Progenitor cell of endocrine pancreas (in vitro differentiated cells): ENCODE data around the gene SLC24A4. TPM values are rescaled to one million over a fixed set of nuclear protein-coding genes. Genes with fewer than 3 reads are reported as not detected.

ENCODE experiments used
- DNase-seq: peaks from one replicate; pipeline ENCODE4 v3.0.0; 2021; ENCODE audit warnings: low spot score; ENCODE audit not compliant: unreplicated experiment
- H3K27ac Mint-ChIP-seq: 2 replicates; pipeline ENCODE4 v1.8.0; 2021; ENCODE audit warnings: mild to moderate bottlenecking, moderate library complexity, mixed read lengths
- H3K27me3 Mint-ChIP-seq: 2 replicates; pipeline ENCODE4 v1.8.0; 2021; ENCODE audit warnings: mixed read lengths
- H3K36me3 Mint-ChIP-seq: 2 replicates; pipeline ENCODE4 v1.8.0; 2022; ENCODE audit warnings: mixed read lengths; ENCODE audit not compliant: insufficient read depth
- H3K4me1 Mint-ChIP-seq: 2 replicates; pipeline ENCODE4 v1.8.0; 2021; ENCODE audit warnings: low read depth, mixed read lengths
- H3K4me3 Mint-ChIP-seq: 2 replicates; pipeline ENCODE4 v1.8.0; 2021; ENCODE audit warnings: low read depth, mild to moderate bottlenecking, moderate library complexity, mixed read lengths
- H3K9me3 Mint-ChIP-seq: 2 replicates; pipeline ENCODE4 v1.8.0; 2021; ENCODE audit warnings: low read depth, mixed read lengths
- total RNA-seq: library from RNA; stranded (reverse); gene quantifications from 2 replicates; pipeline ENCODE4 v1.2.1, GENCODE V29; 2021
- TF ChIP-seq, protein P1 (sequence below): fragments of 200-600 bp; sonication (generic); IDR thresholded peaks from one replicate; pipeline ENCODE4 v1.5.0; 2021; ENCODE audit warnings: antibody characterized with exemption, mild to moderate bottlenecking; ENCODE audit not compliant: unreplicated experiment

Gene SLC24A4
- total RNA-seq, 1 donor from 2014 or later = not detected

DNA sequence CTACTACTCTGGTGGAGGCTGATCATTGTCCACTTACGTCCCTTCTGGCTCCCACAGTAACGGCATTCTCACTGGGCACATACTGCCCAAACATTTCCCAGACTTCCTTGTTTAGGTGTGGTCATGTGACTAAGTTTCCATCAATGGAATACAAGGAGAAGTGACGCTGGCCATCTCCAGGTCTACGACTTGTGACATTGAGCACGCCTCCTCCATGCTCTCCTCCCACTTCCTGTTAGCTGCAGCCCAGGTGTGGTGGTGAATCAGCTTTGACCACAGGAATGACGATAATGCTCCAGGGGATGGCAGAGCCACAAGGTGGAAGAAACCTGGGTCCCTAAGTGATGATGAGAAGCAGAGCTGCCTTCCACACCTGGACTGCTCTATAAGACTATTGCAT is 6.0 kb upstream of the SLC24A4 start:
- TF ChIP-seq, protein P1, sequence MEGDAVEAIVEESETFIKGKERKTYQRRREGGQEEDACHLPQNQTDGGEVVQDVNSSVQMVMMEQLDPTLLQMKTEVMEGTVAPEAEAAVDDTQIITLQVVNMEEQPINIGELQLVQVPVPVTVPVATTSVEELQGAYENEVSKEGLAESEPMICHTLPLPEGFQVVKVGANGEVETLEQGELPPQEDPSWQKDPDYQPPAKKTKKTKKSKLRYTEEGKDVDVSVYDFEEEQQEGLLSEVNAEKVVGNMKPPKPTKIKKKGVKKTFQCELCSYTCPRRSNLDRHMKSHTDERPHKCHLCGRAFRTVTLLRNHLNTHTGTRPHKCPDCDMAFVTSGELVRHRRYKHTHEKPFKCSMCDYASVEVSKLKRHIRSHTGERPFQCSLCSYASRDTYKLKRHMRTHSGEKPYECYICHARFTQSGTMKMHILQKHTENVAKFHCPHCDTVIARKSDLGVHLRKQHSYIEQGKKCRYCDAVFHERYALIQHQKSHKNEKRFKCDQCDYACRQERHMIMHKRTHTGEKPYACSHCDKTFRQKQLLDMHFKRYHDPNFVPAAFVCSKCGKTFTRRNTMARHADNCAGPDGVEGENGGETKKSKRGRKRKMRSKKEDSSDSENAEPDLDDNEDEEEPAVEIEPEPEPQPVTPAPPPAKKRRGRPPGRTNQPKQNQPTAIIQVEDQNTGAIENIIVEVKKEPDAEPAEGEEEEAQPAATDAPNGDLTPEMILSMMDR = no peak
- peaks cover 74% of the 10 kb centered on the region for H3K27me3 Mint-ChIP-seq
- DNase-seq = no peak
- H3K9me3 Mint-ChIP-seq = no peaks in the 10 kb centered on the region
- no peak overlapping the region for H3K27ac Mint-ChIP-seq
- H3K4me1 Mint-ChIP-seq = no peaks in the 10 kb centered on the region
- no peak overlapping the region for H3K4me3 Mint-ChIP-seq
- no peaks in the 10 kb centered on the region for H3K36me3 Mint-ChIP-seq

DNA sequence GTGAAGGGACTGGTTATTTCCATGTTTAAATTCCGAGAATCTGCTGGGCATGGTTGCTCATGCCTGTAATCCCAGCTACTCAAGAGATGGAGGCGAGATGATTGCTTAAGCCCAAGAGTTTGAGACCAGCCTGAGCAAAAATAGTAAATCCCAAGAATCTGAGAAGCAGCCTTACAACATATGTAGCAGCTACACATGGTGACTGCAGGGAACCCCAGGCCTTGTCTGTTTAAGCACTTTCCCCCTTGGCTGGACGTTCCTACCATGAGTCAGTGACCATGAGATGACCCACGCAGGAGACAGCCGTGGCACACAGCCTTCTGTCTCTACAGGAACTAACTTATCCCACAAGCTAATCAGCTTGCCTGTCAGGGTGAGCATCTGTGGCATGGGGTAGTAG is 5.5 kb upstream of the SLC24A4 start:
- peaks cover 80% of the 10 kb centered on the region for H3K27me3 Mint-ChIP-seq
- no peaks in the 10 kb centered on the region for H3K4me1 Mint-ChIP-seq
- H3K36me3 Mint-ChIP-seq = no peaks in the 10 kb centered on the region
- TF ChIP-seq, protein P1 = no peak
- H3K9me3 Mint-ChIP-seq = no peaks in the 10 kb centered on the region
- H3K27ac Mint-ChIP-seq = no peak overlapping the region
- DNase-seq = no peak
- no peak overlapping the region for H3K4me3 Mint-ChIP-seq

DNA sequence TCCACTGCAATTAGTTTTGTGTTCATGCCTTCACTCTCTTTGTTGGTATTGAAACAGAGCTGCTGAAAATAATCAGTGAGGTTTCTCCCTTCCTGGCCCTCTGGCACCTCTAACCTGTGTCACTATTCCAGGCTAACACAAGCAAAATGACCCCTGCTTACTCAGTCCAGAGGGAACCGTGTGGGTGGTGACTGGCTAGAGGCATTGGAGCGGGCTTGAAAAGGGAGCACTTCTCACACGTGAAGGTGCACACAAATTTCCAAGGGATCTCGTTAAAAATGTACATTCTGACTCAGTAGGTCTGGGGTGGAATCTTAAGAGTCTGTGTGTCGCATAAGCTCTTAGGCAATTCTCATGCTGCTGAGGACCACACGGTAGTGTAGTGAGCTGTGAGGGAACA is 1.3 kb upstream of the SLC24A4 start:
- H3K4me3 Mint-ChIP-seq = no peak overlapping the region

DNA sequence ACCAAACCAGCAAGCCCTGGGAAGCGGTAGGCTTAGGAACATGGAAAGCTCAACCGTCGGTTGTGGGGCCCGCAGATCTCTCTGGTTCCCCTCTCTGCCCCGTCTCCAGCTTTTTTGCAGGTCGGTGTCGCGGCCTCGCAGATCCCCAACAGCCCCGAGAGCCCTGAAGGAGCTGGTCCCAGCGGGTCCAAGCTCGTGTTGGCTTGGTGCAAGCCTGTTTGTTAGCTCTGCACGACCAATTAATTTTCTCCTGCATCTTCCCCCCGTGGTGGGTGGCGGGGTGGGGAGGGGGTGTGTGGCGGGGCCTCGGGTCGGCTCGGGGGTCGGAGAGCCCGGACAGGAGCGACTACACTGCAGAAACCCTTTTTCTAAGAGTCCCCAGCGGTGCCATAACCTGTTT is 449 bp upstream of the SLC24A4 start:
- Mint-ChIP-seq H3K4me1 (peaks cover 4% of the 10 kb centered on the region), H3K36me3 (no peaks in the 10 kb centered on the region), H3K27me3 (peaks cover 96% of the 10 kb centered on the region), H3K9me3 (no peaks in the 10 kb centered on the region), H3K27ac (no peak overlapping the region), H3K4me3 (peak overlapping the region; percentile 38)
- TF ChIP-seq, protein P1 = no peak
- DNase-seq = no peak

More for the DNA sequence above, 1.3 kb upstream of the SLC24A4 start:
- peak overlapping the region; percentile 67 for H3K27ac Mint-ChIP-seq
- H3K27me3 Mint-ChIP-seq = peaks cover 96% of the 10 kb centered on the region
- H3K9me3 Mint-ChIP-seq = no peaks in the 10 kb centered on the region
- TF ChIP-seq, protein P1 = no peak
- no peak for DNase-seq
- H3K36me3 Mint-ChIP-seq = no peaks in the 10 kb centered on the region
- peaks cover 4% of the 10 kb centered on the region for H3K4me1 Mint-ChIP-seq

DNA sequence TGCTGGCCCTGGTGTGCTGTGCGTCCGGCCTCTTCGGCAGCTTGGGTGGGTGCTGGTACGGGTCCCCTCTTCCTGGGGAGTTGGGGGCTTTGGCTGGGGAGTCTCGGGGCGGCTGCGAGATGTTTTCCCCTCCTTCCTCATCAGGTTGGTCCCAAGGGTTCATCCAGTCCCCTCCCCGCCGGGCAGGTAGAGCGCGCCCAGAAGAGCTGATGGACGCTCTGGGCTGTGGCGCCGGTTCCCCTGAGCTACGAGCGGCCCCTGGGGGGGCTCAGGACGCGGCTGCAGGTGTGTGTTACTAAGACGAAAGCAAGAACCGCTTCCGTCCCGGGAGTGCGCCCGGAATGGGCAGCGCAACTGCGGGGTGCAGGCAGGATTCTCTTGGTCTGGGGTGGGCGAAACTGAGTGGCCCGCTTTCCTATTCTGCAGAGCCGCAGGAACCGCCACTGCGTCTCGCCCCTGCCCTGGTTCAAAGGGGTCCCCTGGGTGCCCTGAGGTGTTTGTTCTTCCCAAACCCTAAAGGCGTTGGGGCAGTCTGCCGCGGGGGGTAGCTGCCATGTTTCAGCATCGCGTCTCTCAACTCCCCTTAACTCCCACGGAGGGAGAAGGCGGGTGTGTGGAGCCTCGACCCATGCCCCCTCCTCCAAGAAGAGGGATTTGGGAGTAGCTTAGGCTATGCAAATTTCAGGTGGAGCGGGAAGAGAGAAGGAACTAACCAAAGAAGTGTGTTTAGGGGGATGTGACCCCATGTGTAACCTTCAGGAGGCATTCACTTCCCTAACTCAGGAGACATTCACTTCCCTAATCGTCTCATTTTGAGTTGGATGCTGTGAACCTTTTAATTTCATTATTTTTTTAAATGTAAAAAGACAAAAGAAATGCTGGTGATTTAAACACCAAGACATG is 1.2 kb downstream of the SLC24A4 start:
- no peak overlapping the region for H3K27ac Mint-ChIP-seq
- peaks cover 95% of the 10 kb centered on the region for H3K27me3 Mint-ChIP-seq
- TF ChIP-seq, protein P1 = no peak
- H3K36me3 Mint-ChIP-seq = no peaks in the 10 kb centered on the region
- peaks cover 4% of the 10 kb centered on the region for H3K4me1 Mint-ChIP-seq
- peak overlapping the region; percentile 40 for H3K4me3 Mint-ChIP-seq
- no peaks in the 10 kb centered on the region for H3K9me3 Mint-ChIP-seq
- no peak for DNase-seq
